H9 (cell line): ENCODE measurements around the gene STIL. TPM values are rescaled to one million over a fixed set of nuclear protein-coding genes. Genes with fewer than 3 reads are reported as not detected.

Source experiments
- DNase-seq: peaks from one replicate; pipeline ENCODE4 v3.0.0-alpha.2; 2017
- H2AFZ ChIP-seq: one replicate; pipeline ENCODE4 v1.6.1; 2013; ENCODE audit warnings: mild to moderate bottlenecking, low read length, control low read depth, moderate library complexity
- H2AK5ac ChIP-seq: 2 replicates; pipeline ENCODE4 v1.6.1; 2013; ENCODE audit warnings: low read length, control low read depth, mixed read lengths; ENCODE audit not compliant: insufficient read length
- H2BK120ac ChIP-seq: one replicate; pipeline ENCODE4 v1.6.1; 2013; ENCODE audit warnings: low read depth, mild to moderate bottlenecking, low read length, control low read depth, inconsistent platforms; ENCODE audit not compliant: poor library complexity, severe bottlenecking
- H2BK12ac ChIP-seq: 2 replicates; pipeline ENCODE4 v1.6.1; 2013; ENCODE audit warnings: low read length, control low read depth, mixed read lengths, low read depth; ENCODE audit not compliant: insufficient read length
- H2BK15ac ChIP-seq: 2 replicates; pipeline ENCODE4 v1.6.1; 2013; ENCODE audit warnings: low read depth, low read length, control low read depth
- H2BK20ac ChIP-seq: one replicate; pipeline ENCODE4 v1.6.1; 2013; ENCODE audit warnings: low read depth, mild to moderate bottlenecking, low read length, control low read depth, inconsistent platforms; ENCODE audit not compliant: poor library complexity, severe bottlenecking
- H2BK5ac ChIP-seq: 2 replicates; pipeline ENCODE4 v1.6.1; 2013; ENCODE audit warnings: low read length, control low read depth, mixed read lengths; ENCODE audit not compliant: insufficient read length
- H3K14ac ChIP-seq: 2 replicates; pipeline ENCODE4 v1.6.1; 2013; ENCODE audit warnings: low read length, control low read depth; ENCODE audit not compliant: insufficient read depth
- H3K18ac ChIP-seq: 2 replicates; pipeline ENCODE4 v1.6.1; 2013; ENCODE audit warnings: low read depth, mild to moderate bottlenecking, mixed read lengths, low read length, control low read depth; ENCODE audit not compliant: insufficient read length
- H3K23ac ChIP-seq: 2 replicates; pipeline ENCODE4 v1.6.1; 2013; ENCODE audit warnings: low read length, control low read depth, mixed read lengths, low read depth; ENCODE audit not compliant: insufficient read length
- H3K23me2 ChIP-seq: 2 replicates; pipeline ENCODE4 v1.6.1; 2013; ENCODE audit warnings: low read depth, mild to moderate bottlenecking, mixed read lengths, low read length, control low read depth; ENCODE audit not compliant: insufficient read length, poor library complexity, severe bottlenecking
- H3K27ac ChIP-seq: 2 replicates; pipeline ENCODE4 v1.5.1; 2013; ENCODE audit warnings: low read length, control low read depth, mixed read lengths, low read depth; ENCODE audit not compliant: insufficient read length
- H3K27me3 ChIP-seq: 2 replicates; pipeline ENCODE4 v1.6.1; 2013; ENCODE audit warnings: low read length, control low read depth, inconsistent platforms; ENCODE audit not compliant: insufficient read depth
- H3K4ac ChIP-seq: 2 replicates; pipeline ENCODE4 v1.6.1; 2013; ENCODE audit warnings: low read depth, mild to moderate bottlenecking, control low read depth, inconsistent platforms, low read length, moderate library complexity
- H3K4me1 ChIP-seq: 2 replicates; pipeline ENCODE4 v1.6.1; 2013; ENCODE audit warnings: low read length, control low read depth, inconsistent platforms; ENCODE audit not compliant: insufficient read depth
- H3K4me2 ChIP-seq: 2 replicates; pipeline ENCODE4 v1.6.1; 2013; ENCODE audit warnings: low read length, control low read depth, mixed read lengths; ENCODE audit not compliant: insufficient read length, insufficient read depth
- H3K56ac ChIP-seq: 2 replicates; pipeline ENCODE4 v1.6.1; 2013; ENCODE audit warnings: low read depth, mild to moderate bottlenecking, mixed read lengths, low read length, control low read depth; ENCODE audit not compliant: insufficient read length
- H3K79me1 ChIP-seq: 2 replicates; pipeline ENCODE4 v1.6.1; 2013; ENCODE audit warnings: low read depth, mild to moderate bottlenecking, moderate library complexity, low read length, control low read depth, inconsistent platforms; ENCODE audit not compliant: insufficient read depth, poor library complexity, severe bottlenecking
- H3K79me2 ChIP-seq: 2 replicates; pipeline ENCODE4 v1.6.1; 2013; ENCODE audit warnings: low read length, control low read depth, inconsistent platforms; ENCODE audit not compliant: insufficient read depth
- H3K9ac ChIP-seq: 2 replicates; pipeline ENCODE4 v1.6.1; 2013; ENCODE audit warnings: low read length, control low read depth, mixed read lengths; ENCODE audit not compliant: insufficient read length; ENCODE audit errors: extremely low read depth
- H3K9me3 ChIP-seq: one replicate; pipeline ENCODE4 v1.6.1; 2013; ENCODE audit warnings: low read depth, low read length, inconsistent platforms; ENCODE audit not compliant: control insufficient read depth
- H3T11ph ChIP-seq: one replicate; pipeline ENCODE4 v1.6.1; 2013; ENCODE audit warnings: mild to moderate bottlenecking, low read length, control low read depth, inconsistent platforms
- H4K20me1 ChIP-seq: one replicate; pipeline ENCODE4 v1.6.1; 2013; ENCODE audit not compliant: control insufficient read depth, insufficient read length, insufficient read depth
- H4K5ac ChIP-seq: 2 replicates; pipeline ENCODE4 v1.6.1; 2013; ENCODE audit warnings: low read depth, mild to moderate bottlenecking, mixed read lengths, low read length, control low read depth; ENCODE audit not compliant: insufficient read length
- H4K8ac ChIP-seq: replicated peaks from 2 replicates; pipeline ENCODE4 v1.6.1; 2013; ENCODE audit warnings: low read length, control low read depth, mixed read lengths, low read depth; ENCODE audit not compliant: insufficient read length
- H4K91ac ChIP-seq: 2 replicates; pipeline ENCODE4 v1.6.1; 2013; ENCODE audit warnings: low read depth, mild to moderate bottlenecking, moderate library complexity, mixed read lengths, low read length, control low read depth; ENCODE audit not compliant: insufficient read length
- H3K27ac Mint-ChIP-seq, 3 experiments: 2 replicates in 2 of 3; 3 replicates in 1 of 3; pipeline ENCODE4 v1.8.0; 2020 to 2021; ENCODE audit warnings: mixed read lengths in 3 of 3, mild to moderate bottlenecking in 1 of 3, moderate library complexity in 1 of 3
- H3K27me3 Mint-ChIP-seq: 2 replicates; pipeline ENCODE4 v1.8.0; 2021; ENCODE audit warnings: low read depth, mild to moderate bottlenecking, moderate library complexity, mixed read lengths
- H3K36me3 Mint-ChIP-seq, 3 experiments: 2 replicates in 2 of 3; 3 replicates in 1 of 3; pipeline ENCODE4 v1.8.0; 2020 to 2021; ENCODE audit warnings: low read depth in 3 of 3, mixed read lengths in 3 of 3; ENCODE audit not compliant: insufficient read depth in 1 of 3
- H3K4me1 Mint-ChIP-seq, 2 experiments: 2 replicates each; pipeline ENCODE4 v1.8.0; 2020; ENCODE audit warnings: mixed read lengths in 2 of 2
- H3K4me3 Mint-ChIP-seq, 2 experiments: 2 replicates in 1 of 2; 3 replicates in 1 of 2; pipeline ENCODE4 v1.8.0; 2020 to 2021; ENCODE audit warnings: mild to moderate bottlenecking in 2 of 2, mixed read lengths in 2 of 2, moderate library complexity in 1 of 2
- H3K9me3 Mint-ChIP-seq, 2 experiments: 2 replicates in 1 of 2; 3 replicates in 1 of 2; pipeline ENCODE4 v1.8.0; 2020; ENCODE audit warnings: mild to moderate bottlenecking in 2 of 2, mixed read lengths in 2 of 2, moderate library complexity in 1 of 2
- WGBS: extraction: QIAGEN DNeasy Blood & Tissue Kit; methylation state at CpG from one replicate; pipeline ENCODE4 v1.1.7; 2013; ENCODE audit warnings: missing lambda C conversion rate, low lambda C conversion rate, mixed read lengths; ENCODE audit not compliant: insufficient read length; ENCODE audit errors: extremely low coverage; 5-methylcytosine and 5-hydroxymethylcytosine counted together
- total RNA-seq: library from RNA; stranded (reverse); gene quantifications from 2 replicates; pipeline ENCODE4 v1.2.1, GENCODE V29; 2021
- TF ChIP-seq, protein P1 (sequence below): fragments of 200-600 bp; sonication (generic); conservative IDR thresholded peaks from 3 replicates; pipeline ENCODE4 v1.8.0; 2021; ENCODE audit warnings: antibody characterized with exemption, mild to moderate bottlenecking

Gene STIL
- total RNA-seq, 1 experiment from 2014 or later: 26.6 TPM

DNA sequence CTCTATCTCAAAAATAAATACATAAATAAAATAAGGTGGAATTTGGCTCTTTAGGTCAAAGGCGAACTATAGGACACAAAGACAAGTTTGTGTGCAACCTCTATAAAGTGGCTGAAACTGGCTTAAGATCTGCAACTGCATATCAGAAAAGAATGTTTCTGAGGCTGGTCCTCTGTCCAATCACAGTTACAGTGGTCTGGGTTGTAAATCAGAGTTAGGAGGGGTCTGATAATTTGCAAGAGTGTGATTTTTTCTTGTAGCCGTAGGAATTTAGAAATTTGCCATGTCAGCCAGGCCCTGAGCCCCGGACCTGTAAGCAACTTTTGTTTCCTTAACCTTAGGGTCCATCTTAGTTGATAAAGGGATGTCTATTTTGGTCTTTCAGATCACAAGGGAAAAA, 47.4 kb upstream of the STIL start:
- H2AFZ ChIP-seq: no peak overlapping the region
- no peak overlapping the region for H4K91ac ChIP-seq
- no peaks in the 10 kb centered on the region for H3K4me1 ChIP-seq
- no peak overlapping the region for H3K14ac ChIP-seq
- Mint-ChIP-seq H3K9me3 (no peaks in the 10 kb centered on the region), H3K4me1 (no peaks in the 10 kb centered on the region), H3K27me3 (no peaks in the 10 kb centered on the region), H3K36me3 (no peaks in the 10 kb centered on the region), H3K27ac (no peak overlapping the region; a peak in 1 of 7 replicates), H3K4me3 (no peak overlapping the region)
- H3K18ac ChIP-seq: no peak overlapping the region
- no peak overlapping the region for H2BK20ac ChIP-seq
- no peaks in the 10 kb centered on the region for H3K79me2 ChIP-seq
- H2BK120ac ChIP-seq: no peak overlapping the region
- no peak overlapping the region for H3K4me2 ChIP-seq
- DNase-seq: no peak
- no peak overlapping the region for H3T11ph ChIP-seq
- no peaks in the 10 kb centered on the region for H3K27me3 ChIP-seq
- no peak overlapping the region for H4K5ac ChIP-seq
- no peak overlapping the region for H2BK12ac ChIP-seq
- H3K23ac ChIP-seq: no peak overlapping the region
- H2BK15ac ChIP-seq: no peak overlapping the region
- H3K27ac ChIP-seq: no peak overlapping the region
- WGBS: no CpG with 5 or more reads among the region's 3 CpGs
- TF ChIP-seq, protein P1, sequence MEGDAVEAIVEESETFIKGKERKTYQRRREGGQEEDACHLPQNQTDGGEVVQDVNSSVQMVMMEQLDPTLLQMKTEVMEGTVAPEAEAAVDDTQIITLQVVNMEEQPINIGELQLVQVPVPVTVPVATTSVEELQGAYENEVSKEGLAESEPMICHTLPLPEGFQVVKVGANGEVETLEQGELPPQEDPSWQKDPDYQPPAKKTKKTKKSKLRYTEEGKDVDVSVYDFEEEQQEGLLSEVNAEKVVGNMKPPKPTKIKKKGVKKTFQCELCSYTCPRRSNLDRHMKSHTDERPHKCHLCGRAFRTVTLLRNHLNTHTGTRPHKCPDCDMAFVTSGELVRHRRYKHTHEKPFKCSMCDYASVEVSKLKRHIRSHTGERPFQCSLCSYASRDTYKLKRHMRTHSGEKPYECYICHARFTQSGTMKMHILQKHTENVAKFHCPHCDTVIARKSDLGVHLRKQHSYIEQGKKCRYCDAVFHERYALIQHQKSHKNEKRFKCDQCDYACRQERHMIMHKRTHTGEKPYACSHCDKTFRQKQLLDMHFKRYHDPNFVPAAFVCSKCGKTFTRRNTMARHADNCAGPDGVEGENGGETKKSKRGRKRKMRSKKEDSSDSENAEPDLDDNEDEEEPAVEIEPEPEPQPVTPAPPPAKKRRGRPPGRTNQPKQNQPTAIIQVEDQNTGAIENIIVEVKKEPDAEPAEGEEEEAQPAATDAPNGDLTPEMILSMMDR: no peak
- H4K8ac ChIP-seq: no peak overlapping the region
- no peak overlapping the region for H2BK5ac ChIP-seq
- no peak overlapping the region for H2AK5ac ChIP-seq
- H3K4ac ChIP-seq: no peak overlapping the region
- no peaks in the 10 kb centered on the region for H3K9me3 ChIP-seq
- H4K20me1 ChIP-seq: no peaks in the 10 kb centered on the region
- H3K9ac ChIP-seq: no peak overlapping the region
- H3K79me1 ChIP-seq: peaks cover 6% of the 10 kb centered on the region
- no peak overlapping the region for H3K56ac ChIP-seq
- H3K23me2 ChIP-seq: no peaks in the 10 kb centered on the region
